ENCODE measurements around the gene TSPAN18.

DNA sequence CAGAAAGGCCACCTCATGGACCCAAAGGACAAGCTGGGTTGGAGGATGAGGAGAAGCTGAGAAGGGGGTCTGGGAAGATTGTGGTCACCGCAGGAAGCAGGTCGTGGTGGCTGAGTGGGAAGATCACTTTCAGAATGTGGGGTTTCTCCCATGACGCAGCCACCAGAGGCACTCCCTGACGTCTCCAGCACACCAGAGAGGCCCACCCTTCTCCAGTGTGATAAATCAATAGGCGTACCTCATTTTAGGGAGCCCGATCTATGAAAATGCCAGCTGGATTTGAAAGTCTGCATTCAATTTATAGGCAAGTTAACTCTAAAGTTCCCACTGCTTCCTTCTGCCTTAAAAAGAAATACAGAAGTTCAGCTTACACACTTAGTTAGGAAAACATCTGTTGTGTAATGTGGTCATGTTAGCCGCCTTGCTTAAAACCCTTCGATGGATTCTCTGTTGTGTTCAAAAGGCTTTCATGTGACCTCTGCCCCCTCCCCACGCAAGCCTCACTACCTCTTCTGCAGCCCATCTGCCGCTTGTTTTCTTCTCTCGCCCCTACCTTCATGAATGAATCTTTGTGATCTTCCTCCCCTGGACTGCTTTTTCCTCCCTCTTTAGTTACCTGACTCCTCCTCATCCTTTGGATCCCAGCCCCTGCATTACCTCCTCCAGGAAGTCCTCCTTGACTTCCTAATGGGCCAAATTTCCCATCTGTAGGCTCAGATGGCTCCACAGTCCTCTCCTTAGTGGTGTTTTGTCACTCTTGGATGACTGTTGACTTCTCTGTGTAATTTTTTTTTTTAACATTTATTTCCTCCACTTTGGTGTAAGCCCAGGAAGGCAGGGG lies 10.7 kb downstream of the TSPAN18 start:
- TF ChIP-seq EZH2phosphoT487 (IDR thresholded peaks at IDR 0.05; ENCODE audit: borderline replicate concordance, low read depth, low read length), result no peak
- TF ChIP-seq, protein P1, sequence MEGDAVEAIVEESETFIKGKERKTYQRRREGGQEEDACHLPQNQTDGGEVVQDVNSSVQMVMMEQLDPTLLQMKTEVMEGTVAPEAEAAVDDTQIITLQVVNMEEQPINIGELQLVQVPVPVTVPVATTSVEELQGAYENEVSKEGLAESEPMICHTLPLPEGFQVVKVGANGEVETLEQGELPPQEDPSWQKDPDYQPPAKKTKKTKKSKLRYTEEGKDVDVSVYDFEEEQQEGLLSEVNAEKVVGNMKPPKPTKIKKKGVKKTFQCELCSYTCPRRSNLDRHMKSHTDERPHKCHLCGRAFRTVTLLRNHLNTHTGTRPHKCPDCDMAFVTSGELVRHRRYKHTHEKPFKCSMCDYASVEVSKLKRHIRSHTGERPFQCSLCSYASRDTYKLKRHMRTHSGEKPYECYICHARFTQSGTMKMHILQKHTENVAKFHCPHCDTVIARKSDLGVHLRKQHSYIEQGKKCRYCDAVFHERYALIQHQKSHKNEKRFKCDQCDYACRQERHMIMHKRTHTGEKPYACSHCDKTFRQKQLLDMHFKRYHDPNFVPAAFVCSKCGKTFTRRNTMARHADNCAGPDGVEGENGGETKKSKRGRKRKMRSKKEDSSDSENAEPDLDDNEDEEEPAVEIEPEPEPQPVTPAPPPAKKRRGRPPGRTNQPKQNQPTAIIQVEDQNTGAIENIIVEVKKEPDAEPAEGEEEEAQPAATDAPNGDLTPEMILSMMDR (conservative IDR thresholded peaks at IDR 0.05; ENCODE audit: low read length), result no peak
